Gastrocnemius medialis (tissue), 4 donors: ENCODE data around the gene NR1H4. TPM values are rescaled to one million over a fixed set of nuclear protein-coding genes. Genes with fewer than 3 reads are reported as not detected.

Experiments
- ATAC-seq, 2 donors: fragments of 150-250 bp; one replicate each; pipeline ENCODE4 v1.9.1; 2016
- DNase-seq, 2 donors: peaks; one replicate each; pipeline ENCODE4 v3.0.0-alpha.2; 2019
- H3K27ac ChIP-seq, 4 donors: fragments of 200-600 bp; sonication (generic); 1 replicate in 1 of 4; 2 replicates in 3 of 4; pipeline ENCODE4 v1.5.1; 2016 to 2018; ENCODE audit warnings: mild to moderate bottlenecking in 2 of 4, moderate library complexity in 1 of 4
- H3K27me3 ChIP-seq, 3 donors: fragments of 200-600 bp; sonication (generic) in 2 of 3; 1 replicate in 1 of 3; 2 replicates in 2 of 3; pipeline versions ENCODE4 v1.5.1 to v1.6.0; 2016 to 2019; ENCODE audit warnings: mild to moderate bottlenecking in 1 of 3, moderate library complexity in 1 of 3
- H3K36me3 ChIP-seq, 2 donors: fragments of 200-600 bp; sonication (generic) in 1 of 2; one replicate each; pipeline ENCODE4 v1.5.1; 2017 to 2018
- H3K4me1 ChIP-seq, 2 donors: fragments of 200-600 bp; sonication (generic) in 1 of 2; one replicate each; pipeline ENCODE4 v1.5.1; 2016 to 2017; ENCODE audit warnings: mild to moderate bottlenecking in 2 of 2
- H3K4me3 ChIP-seq, 4 donors: fragments of 200-600 bp; sonication (generic) in 3 of 4; 1 replicate in 1 of 4; 2 replicates in 3 of 4; pipeline ENCODE4 v1.5.1; 2016 to 2019; ENCODE audit warnings: mild to moderate bottlenecking in 2 of 4
- H3K9me3 ChIP-seq, 3 donors: fragments of 200-600 bp; sonication (generic) in 2 of 3; 1 replicate in 1 of 3; 2 replicates in 2 of 3; pipeline ENCODE4 v1.5.1; 2016 to 2019
- CTCF ChIP-seq, 5 experiments: fragments of 450-650 bp in 3 of 5; fragments of 200-600 bp in 2 of 5; sonication (generic) in 2 of 5; IDR thresholded peaks in 4 of 5; conservative IDR thresholded peaks in 1 of 5; 1 replicate in 4 of 5; 2 replicates in 1 of 5; pipeline ENCODE4 v1.5.1; 2016 to 2019; ENCODE audit warnings: antibody characterized with exemption in 5 of 5, mild to moderate bottlenecking in 3 of 5, moderate library complexity in 3 of 5
- POLR2A ChIP-seq, 2 donors: fragments of 450-650 bp; IDR thresholded peaks; one replicate each; pipeline ENCODE4 v1.6.1; 2017; ENCODE audit warnings: antibody characterized with exemption in 2 of 2, mild to moderate bottlenecking in 2 of 2, moderate library complexity in 2 of 2
- in situ Hi-C, 4 donors: fragments of 200-750 bp; cut with MboI; loops; one replicate each; pipeline versions ENCODE4 v1.15.0 to v1.8.0; 2017; ENCODE audit warnings: low sequenced_read_pairs in 4 of 4
- intact Hi-C: fragments of 100-400 bp; cut with DNase I; formaldehyde crosslinking; loops from one replicate; pipeline ENCODE4 v1.15.1; 2023; ENCODE audit warnings: low total_unique reads
- total RNA-seq, 4 donors: library from RNA; depleted of rRNA; stranded (reverse); fragments of >200 nt; gene quantifications; one replicate each; pipeline versions ENCODE4 v1.1.0 to v1.2.3, GENCODE V29; 2016

The NR1H4 gene
- total RNA-seq, 4 donors from 2014 or later, result 0.20 TPM; not detected in 3

- in situ Hi-C loops (no loop called here), intact Hi-C loops (no loop called here)
- ATAC-seq (no peak), DNase-seq (no peak)
- no peak overlapping the region for H3K27ac ChIP-seq
- TF ChIP-seq CTCF (IDR thresholded peaks at IDR 0.05 in 4 of 5, conservative IDR thresholded peaks at IDR 0.05 in 1 of 5), result no peak
- no peak for TF ChIP-seq POLR2A (IDR thresholded peaks at IDR 0.05)
- H3K4me3 ChIP-seq, result no peak overlapping the region
- H3K9me3 ChIP-seq, result no peaks in the 10 kb centered on the region
- no peaks in the 10 kb centered on the region for H3K36me3 ChIP-seq
- no peaks in the 10 kb centered on the region for H3K4me1 ChIP-seq
- H3K27me3 ChIP-seq, result no peaks in the 10 kb centered on the region
Measured at GRCh38 chr12:100450735-100451134, 22.9 kb upstream of the NR1H4 start.

- no peaks in the 10 kb centered on the region for H3K9me3 ChIP-seq
- in situ Hi-C loops (no loop called here), intact Hi-C loops (no loop called here)
- H3K27ac ChIP-seq, result no peak overlapping the region
- DNase-seq, result no peak
- no peaks in the 10 kb centered on the region for H3K27me3 ChIP-seq
- no peaks in the 10 kb centered on the region for H3K4me1 ChIP-seq
- TF ChIP-seq POLR2A (IDR thresholded peaks at IDR 0.05), result no peak
- no peak for TF ChIP-seq CTCF (IDR thresholded peaks at IDR 0.05 in 4 of 5, conservative IDR thresholded peaks at IDR 0.05 in 1 of 5)
- no peak overlapping the region for H3K4me3 ChIP-seq
- H3K36me3 ChIP-seq, result no peaks in the 10 kb centered on the region
- no peak for ATAC-seq
Measured at GRCh38 chr12:100453951-100454350, 19.7 kb upstream of the NR1H4 start.

GRCh38 chr12:100455896-100456295, 17.8 kb upstream of the NR1H4 start:
- H3K4me3 ChIP-seq, result no peak overlapping the region
- TF ChIP-seq CTCF (IDR thresholded peaks at IDR 0.05 in 4 of 5, conservative IDR thresholded peaks at IDR 0.05 in 1 of 5) (no peak), POLR2A (IDR thresholded peaks at IDR 0.05) (no peak)
- intact Hi-C loops, result no loop called here
- no peak overlapping the region for H3K27ac ChIP-seq
- H3K9me3 ChIP-seq, result no peaks in the 10 kb centered on the region
- ATAC-seq (no peak), DNase-seq (no peak)
- no peaks in the 10 kb centered on the region for H3K36me3 ChIP-seq
- no peaks in the 10 kb centered on the region for H3K27me3 ChIP-seq
- in situ Hi-C loops, result no loop called here
- no peaks in the 10 kb centered on the region for H3K4me1 ChIP-seq

- Histone ChIP-seq H3K27me3 (no peaks in the 10 kb centered on the region), H3K36me3 (no peaks in the 10 kb centered on the region), H3K4me1 (no peaks in the 10 kb centered on the region), H3K4me3 (no peak overlapping the region), H3K27ac (no peak overlapping the region), H3K9me3 (no peaks in the 10 kb centered on the region)
- in situ Hi-C loops, result no loop called here
- no peak for ATAC-seq
- intact Hi-C loops, result no loop called here
- DNase-seq, result no peak
- TF ChIP-seq POLR2A (IDR thresholded peaks at IDR 0.05) (no peak), CTCF (IDR thresholded peaks at IDR 0.05 in 4 of 5, conservative IDR thresholded peaks at IDR 0.05 in 1 of 5) (no peak)
Measured at GRCh38 chr12:100458191-100458590, 15.5 kb upstream of the NR1H4 start.

GRCh38 chr12:100460702-100461101, 13.0 kb upstream of the NR1H4 start:
- intact Hi-C loops (no loop called here), in situ Hi-C loops (no loop called here)
- no peaks in the 10 kb centered on the region for H3K27me3 ChIP-seq
- no peaks in the 10 kb centered on the region for H3K9me3 ChIP-seq
- H3K4me1 ChIP-seq, result no peaks in the 10 kb centered on the region
- H3K36me3 ChIP-seq, result no peaks in the 10 kb centered on the region
- no peak overlapping the region for H3K4me3 ChIP-seq
- ATAC-seq, result no peak
- TF ChIP-seq POLR2A (IDR thresholded peaks at IDR 0.05) (no peak), CTCF (IDR thresholded peaks at IDR 0.05 in 4 of 5, conservative IDR thresholded peaks at IDR 0.05 in 1 of 5) (no peak)
- DNase-seq, result no peak
- no peak overlapping the region for H3K27ac ChIP-seq
